Calu3 (cell line): ENCODE results near the gene HSFX1. TPM values are rescaled to one million over a fixed set of nuclear protein-coding genes. Genes with fewer than 3 reads are reported as not detected.

Experiments used
- BruUV-seq: library from RNA; stranded (reverse); fragments of 400-500 nt; replicated peaks from 2 replicates; lab custom pipeline; 2021; lab: Mats Ljungman, UMichigan
- CTCF ChIA-PET: fragments of 300-600 bp; sonication (Branson Sonifier 250); formaldehyde crosslinking; loops from one replicate; lab custom pipeline; 2022; ENCODE audit warnings: antibody characterized with exemption; lab: Charles Lee
- DNase-seq: peaks from one replicate; pipeline ENCODE4 v3.0.0; 2022
- H3K27ac Mint-ChIP-seq: one replicate; pipeline ENCODE4 v1.8.0; 2022; ENCODE audit warnings: mixed read lengths; ENCODE audit not compliant: unreplicated experiment
- H3K27me3 Mint-ChIP-seq: one replicate; pipeline ENCODE4 v1.8.0; 2022; ENCODE audit warnings: mixed read lengths; ENCODE audit not compliant: unreplicated experiment
- H3K36me3 Mint-ChIP-seq: one replicate; pipeline ENCODE4 v1.8.0; 2022; ENCODE audit warnings: mild to moderate bottlenecking, moderate library complexity, mixed read lengths; ENCODE audit not compliant: insufficient read depth, unreplicated experiment
- H3K4me1 Mint-ChIP-seq: one replicate; pipeline ENCODE4 v1.8.0; 2022; ENCODE audit warnings: mild to moderate bottlenecking, low read depth, mixed read lengths; ENCODE audit not compliant: unreplicated experiment
- H3K4me3 Mint-ChIP-seq: one replicate; pipeline ENCODE4 v1.8.0; 2022; ENCODE audit warnings: mild to moderate bottlenecking, low read depth, moderate library complexity, mixed read lengths; ENCODE audit not compliant: unreplicated experiment
- H3K9me3 Mint-ChIP-seq: one replicate; pipeline ENCODE4 v1.8.0; 2022; ENCODE audit warnings: low read depth, mixed read lengths; ENCODE audit not compliant: unreplicated experiment
- intact Hi-C: fragments of 100-400 bp; cut with micrococcal nuclease; formaldehyde crosslinking; loops from one replicate; pipeline ENCODE4 v1.10.0; 2022; ENCODE audit not compliant: unreplicated experiment
- total RNA-seq: library from RNA; stranded (reverse); gene quantifications from 2 replicates; pipeline ENCODE4 v1.2.3, GENCODE V29; 2022
- TF ChIP-seq, protein P1 (sequence below): fragments of 200-600 bp; IDR thresholded peaks from one replicate; pipeline ENCODE4 v1.8.0; 2022; ENCODE audit warnings: antibody characterized with exemption; ENCODE audit not compliant: unreplicated experiment

Gene HSFX1
- total RNA-seq, 1 experiment from 2014 or later = 1.3 TPM

DNA sequence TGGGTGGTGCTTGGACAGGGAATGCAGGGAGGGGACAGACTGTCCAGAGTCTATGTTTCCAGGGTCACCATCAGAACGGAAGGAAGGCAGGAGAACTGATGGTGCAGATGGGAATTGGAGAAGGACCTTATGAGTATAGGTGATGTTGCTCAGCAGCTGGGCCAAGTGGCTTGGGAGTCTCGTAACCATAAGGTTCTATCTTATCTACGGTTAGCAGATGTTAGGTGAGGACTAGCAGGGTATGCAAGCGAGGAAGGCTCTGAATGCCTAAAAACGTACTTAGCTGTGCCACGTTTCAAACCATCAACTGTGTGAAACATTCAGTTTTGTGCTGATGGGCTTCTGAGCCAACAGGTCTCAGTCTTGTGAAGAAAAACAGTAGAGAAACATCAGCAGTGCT, 30.2 kb downstream of the HSFX1 start:
- BruUV-seq = no TSS peak
- Mint-ChIP-seq H3K4me3 (no peak overlapping the region), H3K4me1 (no peaks in the 10 kb centered on the region), H3K9me3 (no peaks in the 10 kb centered on the region), H3K27me3 (peaks cover 19% of the 10 kb centered on the region), H3K27ac (no peak overlapping the region), H3K36me3 (no peaks in the 10 kb centered on the region)
- TF ChIP-seq, protein P1, sequence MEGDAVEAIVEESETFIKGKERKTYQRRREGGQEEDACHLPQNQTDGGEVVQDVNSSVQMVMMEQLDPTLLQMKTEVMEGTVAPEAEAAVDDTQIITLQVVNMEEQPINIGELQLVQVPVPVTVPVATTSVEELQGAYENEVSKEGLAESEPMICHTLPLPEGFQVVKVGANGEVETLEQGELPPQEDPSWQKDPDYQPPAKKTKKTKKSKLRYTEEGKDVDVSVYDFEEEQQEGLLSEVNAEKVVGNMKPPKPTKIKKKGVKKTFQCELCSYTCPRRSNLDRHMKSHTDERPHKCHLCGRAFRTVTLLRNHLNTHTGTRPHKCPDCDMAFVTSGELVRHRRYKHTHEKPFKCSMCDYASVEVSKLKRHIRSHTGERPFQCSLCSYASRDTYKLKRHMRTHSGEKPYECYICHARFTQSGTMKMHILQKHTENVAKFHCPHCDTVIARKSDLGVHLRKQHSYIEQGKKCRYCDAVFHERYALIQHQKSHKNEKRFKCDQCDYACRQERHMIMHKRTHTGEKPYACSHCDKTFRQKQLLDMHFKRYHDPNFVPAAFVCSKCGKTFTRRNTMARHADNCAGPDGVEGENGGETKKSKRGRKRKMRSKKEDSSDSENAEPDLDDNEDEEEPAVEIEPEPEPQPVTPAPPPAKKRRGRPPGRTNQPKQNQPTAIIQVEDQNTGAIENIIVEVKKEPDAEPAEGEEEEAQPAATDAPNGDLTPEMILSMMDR = no peak
- CTCF ChIA-PET = no interaction called here
- no peak for DNase-seq
- intact Hi-C loops = no loop called here

DNA sequence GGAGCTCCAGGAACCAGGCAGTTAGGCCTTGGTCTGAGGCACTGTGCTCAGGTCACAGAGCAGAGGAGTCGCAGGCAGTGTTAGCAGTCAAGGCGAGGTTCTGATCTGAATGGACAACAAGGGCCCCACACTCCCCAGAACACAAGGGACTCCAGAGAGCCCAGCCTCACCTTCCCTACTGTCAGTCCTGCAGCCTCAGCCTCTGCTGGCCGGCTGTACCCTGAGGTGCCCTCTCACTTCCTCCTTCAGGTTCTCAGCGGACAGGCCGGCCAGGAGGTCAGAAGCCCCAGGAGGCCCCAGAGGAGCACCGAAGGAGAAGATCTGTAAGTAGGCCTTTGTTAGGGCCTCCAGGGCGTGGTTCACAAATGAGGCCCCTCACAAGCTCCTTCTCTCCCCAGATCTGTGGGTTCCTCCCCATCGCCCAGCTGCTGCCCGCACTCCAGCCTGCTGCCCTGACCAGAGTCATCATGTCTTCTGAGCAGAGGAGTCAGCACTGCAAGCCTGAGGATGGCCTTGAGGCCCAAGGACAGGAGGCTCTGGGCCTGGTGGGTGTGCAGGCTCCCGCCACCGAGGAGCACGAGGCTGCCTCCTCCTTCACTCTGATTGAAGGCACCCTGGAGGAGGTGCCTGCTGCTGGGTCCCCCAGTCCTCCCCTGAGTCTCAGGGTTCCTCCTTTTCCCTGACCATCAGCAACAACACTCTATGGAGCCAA, 34.0 kb downstream of the HSFX1 start:
- TF ChIP-seq, protein P1 = no peak
- Mint-ChIP-seq H3K9me3 (no peaks in the 10 kb centered on the region), H3K27me3 (peaks cover 22% of the 10 kb centered on the region), H3K4me1 (no peaks in the 10 kb centered on the region), H3K4me3 (no peak overlapping the region), H3K36me3 (no peaks in the 10 kb centered on the region), H3K27ac (no peak overlapping the region)
- intact Hi-C loops = no loop called here
- BruUV-seq = no TSS peak
- CTCF ChIA-PET = interaction anchor here (0.6 kb wide), 1 partner anchor 1831 kb away, joined by 3 read pairs; no protein-coding TSS in a partner anchor
- DNase-seq = no peak

DNA sequence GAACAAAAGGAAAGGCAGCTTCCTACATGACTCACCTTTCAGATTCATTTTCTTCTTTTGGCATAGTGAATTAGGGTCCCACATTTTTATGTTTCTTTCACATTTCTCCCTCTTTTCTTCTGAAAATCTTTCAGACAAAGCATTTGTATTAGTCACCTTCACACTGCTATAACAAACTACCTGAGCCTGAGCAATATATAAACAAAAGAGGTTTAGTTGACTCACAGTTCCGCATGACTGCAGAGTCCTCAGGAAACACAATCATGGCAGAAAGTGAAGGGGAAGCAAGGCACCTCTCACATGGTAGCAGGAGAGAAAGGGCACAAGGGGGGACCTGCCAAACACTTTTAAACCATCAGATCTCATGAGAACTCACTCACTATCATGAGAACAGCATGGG, 44.8 kb downstream of the HSFX1 start:
- no peak for DNase-seq
- Mint-ChIP-seq H3K4me1 (no peaks in the 10 kb centered on the region), H3K9me3 (no peaks in the 10 kb centered on the region), H3K4me3 (no peak overlapping the region), H3K36me3 (no peaks in the 10 kb centered on the region), H3K27ac (no peak overlapping the region), H3K27me3 (peaks cover 47% of the 10 kb centered on the region)
- intact Hi-C loops = no loop called here
- no TSS peak for BruUV-seq
- CTCF ChIA-PET = no interaction called here
- TF ChIP-seq, protein P1 = no peak

DNA sequence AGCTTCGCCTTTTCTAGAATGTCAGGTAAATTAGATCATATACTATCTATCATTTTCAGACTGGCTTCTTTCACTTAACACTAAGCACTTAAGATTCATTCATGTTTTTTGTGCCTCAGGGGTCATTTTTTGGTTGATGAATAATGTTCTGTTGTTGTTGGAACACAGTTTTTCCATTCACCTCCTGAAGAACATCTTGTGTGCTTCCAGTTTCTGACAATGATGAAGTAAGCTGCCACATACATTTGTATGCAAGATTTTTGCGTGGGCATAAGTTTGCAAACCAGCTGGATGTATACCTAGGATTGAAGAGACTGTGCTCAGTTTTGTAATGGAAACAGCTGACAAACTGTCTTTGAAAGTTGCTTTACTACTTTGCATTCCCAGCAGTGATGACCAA, 45.5 kb downstream of the HSFX1 start:
- DNase-seq = no peak
- Mint-ChIP-seq H3K4me3 (no peak overlapping the region), H3K36me3 (no peaks in the 10 kb centered on the region), H3K9me3 (no peaks in the 10 kb centered on the region), H3K27me3 (peaks cover 43% of the 10 kb centered on the region), H3K4me1 (no peaks in the 10 kb centered on the region), H3K27ac (no peak overlapping the region)
- BruUV-seq = no TSS peak
- TF ChIP-seq, protein P1 = no peak
- intact Hi-C loops = no loop called here
- CTCF ChIA-PET = no interaction called here
